HL-60 (cell line): ENCODE measurements around the gene PRRG1.

Experiments
- CTCF ChIP-seq: IDR thresholded peaks from one replicate; pipeline ENCODE4 v1.5.1; 2011; ENCODE audit warnings: low read length, control low read depth, inconsistent platforms; ENCODE audit not compliant: insufficient read depth
- POLR2AphosphoS5 ChIP-seq: IDR thresholded peaks from 2 replicates; pipeline ENCODE4 v1.6.1; 2012; ENCODE audit warnings: low read depth
- REST ChIP-seq: IDR thresholded peaks from 2 replicates; pipeline ENCODE4 v1.6.1; 2012; ENCODE audit warnings: low read depth; ENCODE audit not compliant: insufficient replicate concordance

DNA sequence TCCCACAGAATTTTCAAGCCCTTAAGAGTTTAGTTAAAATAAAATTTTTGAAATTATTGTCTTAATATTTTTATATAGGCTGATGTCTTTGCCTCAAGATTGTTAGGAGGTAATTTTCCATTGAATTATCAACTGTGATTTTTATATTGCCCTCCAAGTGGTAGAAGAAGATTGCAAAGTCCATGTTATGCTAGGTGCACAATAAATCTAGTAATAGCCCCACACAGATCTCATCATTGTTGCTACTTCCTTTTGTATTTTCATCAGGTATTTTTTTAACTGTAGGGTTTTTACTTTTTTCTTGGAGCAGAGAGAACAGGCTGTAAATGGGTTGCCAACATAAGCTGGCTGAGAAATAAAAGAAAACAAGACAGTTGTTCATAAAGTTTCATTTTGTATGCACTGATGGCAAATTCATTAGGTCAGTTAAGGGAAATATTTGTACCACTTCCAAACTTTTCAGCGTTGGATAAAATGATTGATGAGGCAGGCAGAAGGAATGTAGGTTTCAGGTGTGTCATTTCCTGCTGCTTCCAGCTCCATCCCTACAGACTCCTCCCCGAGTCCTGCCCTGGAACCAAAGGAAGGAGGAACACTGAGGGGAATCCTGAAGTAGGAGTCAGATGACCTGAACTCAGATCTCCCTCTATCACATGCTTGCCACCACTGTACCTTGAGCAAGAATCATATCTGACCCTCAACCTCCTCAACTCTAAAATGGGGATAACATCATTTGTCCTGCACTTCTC is 105.5 kb downstream of the PRRG1 start:
- no peak for TF ChIP-seq CTCF
- no peak for TF ChIP-seq REST
- no peak for TF ChIP-seq POLR2AphosphoS5
